Measurements from ENCODE around the gene RETREG1. TPM values are rescaled to one million over a fixed set of nuclear protein-coding genes. Genes with fewer than 3 reads are reported as not detected.

The RETREG1 gene
- total and polyA plus RNA-seq, 12 donors = 14.6 to 337 (median 216) TPM

- intact Hi-C loops (cut with DNase I) = no loop called here
- no peak for DNase-seq
- peak in 3 of 8 donors; percentile 30 to 46 (median 38) for ATAC-seq
- H3K27me3 ChIP-seq = no peaks in the 10 kb centered on the region
- WGBS, 2 donors = 48 to 59% methylated on average over 7 of the region's 7 CpGs
- TF ChIP-seq CTCF (IDR thresholded peaks at IDR 0.05) = no peak
- H3K36me3 ChIP-seq = no peaks in the 10 kb centered on the region
- no peak overlapping the region for H3K4me3 ChIP-seq
- H3K27ac ChIP-seq = peak overlapping the region in 9 of 10 donors; percentile 11 to 85 (median 64)
- no peaks in the 10 kb centered on the region for H3K9me3 ChIP-seq
- peaks cover 0 to 45% (median 7%) of the 10 kb centered on the region in 9 donors for H3K4me1 ChIP-seq
Measured at GRCh38 chr5:16529306-16529705, 87.5 kb downstream of the RETREG1 start.

GRCh38 chr5:16528382-16529110 lies 88.3 kb downstream of the RETREG1 start:
- no peak overlapping the region for H3K4me3 ChIP-seq
- ATAC-seq (peak in 1 of 8 donors; percentile 20), DNase-seq (no peak)
- no peaks in the 10 kb centered on the region for H3K9me3 ChIP-seq
- no peaks in the 10 kb centered on the region for H3K27me3 ChIP-seq
- peak overlapping the region in 9 of 10 donors; percentile 11 to 85 (median 64) for H3K27ac ChIP-seq
- 67 to 79% methylated on average over 7 of the region's 7 CpGs for WGBS, 2 donors
- no peak for TF ChIP-seq CTCF (IDR thresholded peaks at IDR 0.05)
- intact Hi-C loops (cut with DNase I) = no loop called here
- peaks cover 0 to 38% (median 7%) of the 10 kb centered on the region in 9 donors for H3K4me1 ChIP-seq
- H3K36me3 ChIP-seq = no peaks in the 10 kb centered on the region

GRCh38 chr5:16525651-16526050 lies 91.1 kb downstream of the RETREG1 start:
- DNase-seq (no peak), ATAC-seq (no peak)
- Histone ChIP-seq H3K27me3 (no peaks in the 10 kb centered on the region), H3K36me3 (no peaks in the 10 kb centered on the region), H3K4me3 (no peak overlapping the region), H3K9me3 (no peaks in the 10 kb centered on the region), H3K4me1 (peaks cover 2 to 40% (median 12%) of the 10 kb centered on the region in 9 donors), H3K27ac (no peak overlapping the region)
- no peak for TF ChIP-seq CTCF (IDR thresholded peaks at IDR 0.05)
- 65 to 66% methylated on average over 4 of the region's 4 CpGs for WGBS, 2 donors
- intact Hi-C loops (cut with DNase I) = no loop called here

GRCh38 chr5:16524286-16524685 lies 92.5 kb downstream of the RETREG1 start:
- Histone ChIP-seq H3K27me3 (no peaks in the 10 kb centered on the region), H3K4me1 (peaks cover under 1 to 26% (median 13%) of the 10 kb centered on the region in 9 donors), H3K9me3 (no peaks in the 10 kb centered on the region), H3K27ac (no peak overlapping the region), H3K4me3 (no peak overlapping the region), H3K36me3 (no peaks in the 10 kb centered on the region)
- 48 to 59% methylated on average over 5 of the region's 5 CpGs for WGBS, 2 donors
- TF ChIP-seq CTCF (IDR thresholded peaks at IDR 0.05) = no peak
- intact Hi-C loops (cut with DNase I) = no loop called here
- DNase-seq = no peak
- ATAC-seq = no peak

All from heart right ventricle (tissue), 16 donors.